ENCODE measurements around the gene DSCAM. TPM values are rescaled to one million over a fixed set of nuclear protein-coding genes. Genes with fewer than 3 reads are reported as not detected.

Gene DSCAM
- total RNA-seq, 1 experiment from 2014 or later, result 0.13 TPM

DNA sequence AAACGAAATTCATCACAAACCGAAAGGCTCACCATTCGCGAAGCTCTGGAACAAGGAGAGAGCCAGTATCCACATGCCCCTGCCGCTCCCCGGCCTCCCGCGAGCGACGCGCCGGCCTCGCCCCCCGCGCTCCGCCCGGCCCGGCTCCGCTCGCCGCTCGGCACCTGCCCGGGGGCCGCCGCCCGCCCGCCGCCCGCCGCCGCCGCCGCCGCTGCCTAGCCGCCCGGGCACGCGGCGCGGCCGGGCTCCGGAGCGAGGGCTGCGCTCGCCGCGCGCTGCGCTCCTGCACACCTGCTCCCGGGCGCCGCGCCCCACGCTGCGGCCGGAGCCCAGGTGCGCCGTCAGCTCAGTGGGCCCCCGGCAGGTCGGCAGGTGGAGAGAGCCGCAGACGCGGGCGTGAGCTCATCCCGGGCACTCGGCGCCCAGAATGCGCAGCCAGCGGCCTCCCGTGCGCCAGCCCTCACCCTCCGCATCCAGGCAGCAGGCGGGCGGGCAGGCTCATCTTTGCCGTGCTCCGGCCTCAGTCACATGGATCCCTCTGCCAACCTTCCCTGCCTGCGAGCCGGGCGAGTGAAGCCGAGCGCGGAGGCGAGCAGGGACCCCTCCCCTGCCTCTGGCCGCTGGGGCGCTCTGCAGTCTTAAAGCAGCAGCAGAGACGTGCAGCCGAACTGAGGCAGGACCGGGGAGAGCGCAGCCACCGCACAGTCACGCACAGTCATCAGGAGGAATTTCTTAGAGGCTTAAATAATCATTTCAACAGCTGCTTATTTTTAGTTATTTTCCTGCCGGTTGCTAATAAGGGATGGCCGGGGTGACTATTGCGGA lies at the start of gene DSCAM (continued):
- no peak for TF ChIP-seq SMAD3 (CRISPR knock-in tag; IDR thresholded peaks at IDR 0.05; ENCODE audit: borderline replicate concordance)
- TF ChIP-seq, protein P1, sequence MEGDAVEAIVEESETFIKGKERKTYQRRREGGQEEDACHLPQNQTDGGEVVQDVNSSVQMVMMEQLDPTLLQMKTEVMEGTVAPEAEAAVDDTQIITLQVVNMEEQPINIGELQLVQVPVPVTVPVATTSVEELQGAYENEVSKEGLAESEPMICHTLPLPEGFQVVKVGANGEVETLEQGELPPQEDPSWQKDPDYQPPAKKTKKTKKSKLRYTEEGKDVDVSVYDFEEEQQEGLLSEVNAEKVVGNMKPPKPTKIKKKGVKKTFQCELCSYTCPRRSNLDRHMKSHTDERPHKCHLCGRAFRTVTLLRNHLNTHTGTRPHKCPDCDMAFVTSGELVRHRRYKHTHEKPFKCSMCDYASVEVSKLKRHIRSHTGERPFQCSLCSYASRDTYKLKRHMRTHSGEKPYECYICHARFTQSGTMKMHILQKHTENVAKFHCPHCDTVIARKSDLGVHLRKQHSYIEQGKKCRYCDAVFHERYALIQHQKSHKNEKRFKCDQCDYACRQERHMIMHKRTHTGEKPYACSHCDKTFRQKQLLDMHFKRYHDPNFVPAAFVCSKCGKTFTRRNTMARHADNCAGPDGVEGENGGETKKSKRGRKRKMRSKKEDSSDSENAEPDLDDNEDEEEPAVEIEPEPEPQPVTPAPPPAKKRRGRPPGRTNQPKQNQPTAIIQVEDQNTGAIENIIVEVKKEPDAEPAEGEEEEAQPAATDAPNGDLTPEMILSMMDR (IDR thresholded peaks at IDR 0.05), result no peak
- TF ChIP-seq GRHL2 (CRISPR knock-in tag; IDR thresholded peaks at IDR 0.05; ENCODE audit: insufficient replicate concordance, severe bottlenecking), result no peak
- TF ChIP-seq, protein P2, sequence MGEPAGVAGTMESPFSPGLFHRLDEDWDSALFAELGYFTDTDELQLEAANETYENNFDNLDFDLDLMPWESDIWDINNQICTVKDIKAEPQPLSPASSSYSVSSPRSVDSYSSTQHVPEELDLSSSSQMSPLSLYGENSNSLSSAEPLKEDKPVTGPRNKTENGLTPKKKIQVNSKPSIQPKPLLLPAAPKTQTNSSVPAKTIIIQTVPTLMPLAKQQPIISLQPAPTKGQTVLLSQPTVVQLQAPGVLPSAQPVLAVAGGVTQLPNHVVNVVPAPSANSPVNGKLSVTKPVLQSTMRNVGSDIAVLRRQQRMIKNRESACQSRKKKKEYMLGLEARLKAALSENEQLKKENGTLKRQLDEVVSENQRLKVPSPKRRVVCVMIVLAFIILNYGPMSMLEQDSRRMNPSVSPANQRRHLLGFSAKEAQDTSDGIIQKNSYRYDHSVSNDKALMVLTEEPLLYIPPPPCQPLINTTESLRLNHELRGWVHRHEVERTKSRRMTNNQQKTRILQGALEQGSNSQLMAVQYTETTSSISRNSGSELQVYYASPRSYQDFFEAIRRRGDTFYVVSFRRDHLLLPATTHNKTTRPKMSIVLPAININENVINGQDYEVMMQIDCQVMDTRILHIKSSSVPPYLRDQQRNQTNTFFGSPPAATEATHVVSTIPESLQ (CRISPR knock-in tag; IDR thresholded peaks at IDR 0.05), result no peak
- TF ChIP-seq HMGA2 (CRISPR knock-in tag; IDR thresholded peaks at IDR 0.05), result no peak
- TF ChIP-seq ZNF317 (CRISPR knock-in tag; IDR thresholded peaks at IDR 0.05; ENCODE audit: borderline replicate concordance, low read depth), result no peak
- TF ChIP-seq GTF2I (CRISPR knock-in tag; conservative IDR thresholded peaks at IDR 0.05), result no peak
- TF ChIP-seq, protein P3, sequence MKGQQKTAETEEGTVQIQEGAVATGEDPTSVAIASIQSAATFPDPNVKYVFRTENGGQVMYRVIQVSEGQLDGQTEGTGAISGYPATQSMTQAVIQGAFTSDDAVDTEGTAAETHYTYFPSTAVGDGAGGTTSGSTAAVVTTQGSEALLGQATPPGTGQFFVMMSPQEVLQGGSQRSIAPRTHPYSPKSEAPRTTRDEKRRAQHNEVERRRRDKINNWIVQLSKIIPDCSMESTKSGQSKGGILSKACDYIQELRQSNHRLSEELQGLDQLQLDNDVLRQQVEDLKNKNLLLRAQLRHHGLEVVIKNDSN (CRISPR knock-in tag; IDR thresholded peaks at IDR 0.05), result no peak
- no peak for TF ChIP-seq SMAD4 (CRISPR knock-in tag; IDR thresholded peaks at IDR 0.05)
- 0 out of 2 replicates have a peak, but pooled peaks have one; percentile 45 for TF ChIP-seq MYBL2 (CRISPR knock-in tag; IDR thresholded peaks at IDR 0.05)
- TF ChIP-seq RORB (CRISPR knock-in tag; IDR thresholded peaks at IDR 0.05), result no peak
- no peak for TF ChIP-seq ZBTB21 (CRISPR knock-in tag; IDR thresholded peaks at IDR 0.05; ENCODE audit: borderline replicate concordance)
- TF ChIP-seq ZNF671 (CRISPR knock-in tag; IDR thresholded peaks at IDR 0.05), result no peak
- TF ChIP-seq ZNF138 (CRISPR knock-in tag; conservative IDR thresholded peaks at IDR 0.05), result no peak
- no peak for TF ChIP-seq TCF7 (CRISPR knock-in tag; IDR thresholded peaks at IDR 0.05; ENCODE audit: low read depth)
- no peak for TF ChIP-seq KAT7 (CRISPR knock-in tag; IDR thresholded peaks at IDR 0.05; ENCODE audit: borderline replicate concordance)
- TF ChIP-seq, protein P4, sequence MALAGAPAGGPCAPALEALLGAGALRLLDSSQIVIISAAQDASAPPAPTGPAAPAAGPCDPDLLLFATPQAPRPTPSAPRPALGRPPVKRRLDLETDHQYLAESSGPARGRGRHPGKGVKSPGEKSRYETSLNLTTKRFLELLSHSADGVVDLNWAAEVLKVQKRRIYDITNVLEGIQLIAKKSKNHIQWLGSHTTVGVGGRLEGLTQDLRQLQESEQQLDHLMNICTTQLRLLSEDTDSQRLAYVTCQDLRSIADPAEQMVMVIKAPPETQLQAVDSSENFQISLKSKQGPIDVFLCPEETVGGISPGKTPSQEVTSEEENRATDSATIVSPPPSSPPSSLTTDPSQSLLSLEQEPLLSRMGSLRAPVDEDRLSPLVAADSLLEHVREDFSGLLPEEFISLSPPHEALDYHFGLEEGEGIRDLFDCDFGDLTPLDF (CRISPR knock-in tag; IDR thresholded peaks at IDR 0.05), result no peak
- TF ChIP-seq, protein P5, sequence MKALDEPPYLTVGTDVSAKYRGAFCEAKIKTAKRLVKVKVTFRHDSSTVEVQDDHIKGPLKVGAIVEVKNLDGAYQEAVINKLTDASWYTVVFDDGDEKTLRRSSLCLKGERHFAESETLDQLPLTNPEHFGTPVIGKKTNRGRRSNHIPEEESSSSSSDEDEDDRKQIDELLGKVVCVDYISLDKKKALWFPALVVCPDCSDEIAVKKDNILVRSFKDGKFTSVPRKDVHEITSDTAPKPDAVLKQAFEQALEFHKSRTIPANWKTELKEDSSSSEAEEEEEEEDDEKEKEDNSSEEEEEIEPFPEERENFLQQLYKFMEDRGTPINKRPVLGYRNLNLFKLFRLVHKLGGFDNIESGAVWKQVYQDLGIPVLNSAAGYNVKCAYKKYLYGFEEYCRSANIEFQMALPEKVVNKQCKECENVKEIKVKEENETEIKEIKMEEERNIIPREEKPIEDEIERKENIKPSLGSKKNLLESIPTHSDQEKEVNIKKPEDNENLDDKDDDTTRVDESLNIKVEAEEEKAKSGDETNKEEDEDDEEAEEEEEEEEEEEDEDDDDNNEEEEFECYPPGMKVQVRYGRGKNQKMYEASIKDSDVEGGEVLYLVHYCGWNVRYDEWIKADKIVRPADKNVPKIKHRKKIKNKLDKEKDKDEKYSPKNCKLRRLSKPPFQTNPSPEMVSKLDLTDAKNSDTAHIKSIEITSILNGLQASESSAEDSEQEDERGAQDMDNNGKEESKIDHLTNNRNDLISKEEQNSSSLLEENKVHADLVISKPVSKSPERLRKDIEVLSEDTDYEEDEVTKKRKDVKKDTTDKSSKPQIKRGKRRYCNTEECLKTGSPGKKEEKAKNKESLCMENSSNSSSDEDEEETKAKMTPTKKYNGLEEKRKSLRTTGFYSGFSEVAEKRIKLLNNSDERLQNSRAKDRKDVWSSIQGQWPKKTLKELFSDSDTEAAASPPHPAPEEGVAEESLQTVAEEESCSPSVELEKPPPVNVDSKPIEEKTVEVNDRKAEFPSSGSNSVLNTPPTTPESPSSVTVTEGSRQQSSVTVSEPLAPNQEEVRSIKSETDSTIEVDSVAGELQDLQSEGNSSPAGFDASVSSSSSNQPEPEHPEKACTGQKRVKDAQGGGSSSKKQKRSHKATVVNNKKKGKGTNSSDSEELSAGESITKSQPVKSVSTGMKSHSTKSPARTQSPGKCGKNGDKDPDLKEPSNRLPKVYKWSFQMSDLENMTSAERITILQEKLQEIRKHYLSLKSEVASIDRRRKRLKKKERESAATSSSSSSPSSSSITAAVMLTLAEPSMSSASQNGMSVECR (CRISPR knock-in tag; IDR thresholded peaks at IDR 0.05; ENCODE audit: borderline replicate concordance), result no peak
- TF ChIP-seq MXD4 (CRISPR knock-in tag; IDR thresholded peaks at IDR 0.05; ENCODE audit: borderline replicate concordance), result no peak
- TF ChIP-seq, protein P6, sequence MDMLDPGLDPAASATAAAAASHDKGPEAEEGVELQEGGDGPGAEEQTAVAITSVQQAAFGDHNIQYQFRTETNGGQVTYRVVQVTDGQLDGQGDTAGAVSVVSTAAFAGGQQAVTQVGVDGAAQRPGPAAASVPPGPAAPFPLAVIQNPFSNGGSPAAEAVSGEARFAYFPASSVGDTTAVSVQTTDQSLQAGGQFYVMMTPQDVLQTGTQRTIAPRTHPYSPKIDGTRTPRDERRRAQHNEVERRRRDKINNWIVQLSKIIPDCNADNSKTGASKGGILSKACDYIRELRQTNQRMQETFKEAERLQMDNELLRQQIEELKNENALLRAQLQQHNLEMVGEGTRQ (CRISPR knock-in tag; IDR thresholded peaks at IDR 0.05), result 0 out of 2 replicates have a peak, but pooled peaks have one; percentile 35
- TF ChIP-seq, protein P7, sequence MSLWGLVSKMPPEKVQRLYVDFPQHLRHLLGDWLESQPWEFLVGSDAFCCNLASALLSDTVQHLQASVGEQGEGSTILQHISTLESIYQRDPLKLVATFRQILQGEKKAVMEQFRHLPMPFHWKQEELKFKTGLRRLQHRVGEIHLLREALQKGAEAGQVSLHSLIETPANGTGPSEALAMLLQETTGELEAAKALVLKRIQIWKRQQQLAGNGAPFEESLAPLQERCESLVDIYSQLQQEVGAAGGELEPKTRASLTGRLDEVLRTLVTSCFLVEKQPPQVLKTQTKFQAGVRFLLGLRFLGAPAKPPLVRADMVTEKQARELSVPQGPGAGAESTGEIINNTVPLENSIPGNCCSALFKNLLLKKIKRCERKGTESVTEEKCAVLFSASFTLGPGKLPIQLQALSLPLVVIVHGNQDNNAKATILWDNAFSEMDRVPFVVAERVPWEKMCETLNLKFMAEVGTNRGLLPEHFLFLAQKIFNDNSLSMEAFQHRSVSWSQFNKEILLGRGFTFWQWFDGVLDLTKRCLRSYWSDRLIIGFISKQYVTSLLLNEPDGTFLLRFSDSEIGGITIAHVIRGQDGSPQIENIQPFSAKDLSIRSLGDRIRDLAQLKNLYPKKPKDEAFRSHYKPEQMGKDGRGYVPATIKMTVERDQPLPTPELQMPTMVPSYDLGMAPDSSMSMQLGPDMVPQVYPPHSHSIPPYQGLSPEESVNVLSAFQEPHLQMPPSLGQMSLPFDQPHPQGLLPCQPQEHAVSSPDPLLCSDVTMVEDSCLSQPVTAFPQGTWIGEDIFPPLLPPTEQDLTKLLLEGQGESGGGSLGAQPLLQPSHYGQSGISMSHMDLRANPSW (CRISPR knock-in tag; conservative IDR thresholded peaks at IDR 0.05; ENCODE audit: low read depth), result no peak
- TF ChIP-seq NR1H2 (CRISPR knock-in tag; IDR thresholded peaks at IDR 0.05), result no peak
- TF ChIP-seq, protein P8, sequence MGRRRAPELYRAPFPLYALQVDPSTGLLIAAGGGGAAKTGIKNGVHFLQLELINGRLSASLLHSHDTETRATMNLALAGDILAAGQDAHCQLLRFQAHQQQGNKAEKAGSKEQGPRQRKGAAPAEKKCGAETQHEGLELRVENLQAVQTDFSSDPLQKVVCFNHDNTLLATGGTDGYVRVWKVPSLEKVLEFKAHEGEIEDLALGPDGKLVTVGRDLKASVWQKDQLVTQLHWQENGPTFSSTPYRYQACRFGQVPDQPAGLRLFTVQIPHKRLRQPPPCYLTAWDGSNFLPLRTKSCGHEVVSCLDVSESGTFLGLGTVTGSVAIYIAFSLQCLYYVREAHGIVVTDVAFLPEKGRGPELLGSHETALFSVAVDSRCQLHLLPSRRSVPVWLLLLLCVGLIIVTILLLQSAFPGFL (CRISPR knock-in tag; IDR thresholded peaks at IDR 0.05; ENCODE audit: borderline replicate concordance), result no peak
